Activated T-helper 2 cell treated with anti-CD3 and anti-CD28 coated beads, Interferon-gamma antibody, Interleukin-2, Interleukin-4, amounts not matched to agents 10 μg/mL and 5 μg/mL and 100 μg/mL, durations not matched to agents 14 hours and 24 hours and 36 hours (primary cell): ENCODE data around the gene ZNF808. TPM values are rescaled to one million over a fixed set of nuclear protein-coding genes. Genes with fewer than 3 reads are reported as not detected.
"Not testable (repeated sequence)": the region's sequence is repeated elsewhere in the genome, so short reads cannot be mapped to it uniquely, and the experiment has no call there.

Source experiments
- DNase-seq: peaks from one replicate; pipeline ENCODE4 v3.0.0; 2021; ENCODE audit warnings: low spot score
- H3K27ac Mint-ChIP-seq: one replicate; pipeline ENCODE4 v1.8.0; 2021; ENCODE audit warnings: mixed read lengths
- H3K27me3 Mint-ChIP-seq: one replicate; pipeline ENCODE4 v1.8.0; 2021; ENCODE audit warnings: low read depth, mixed read lengths
- H3K36me3 Mint-ChIP-seq: one replicate; pipeline ENCODE4 v1.8.0; 2021; ENCODE audit warnings: low read depth, mixed read lengths
- H3K4me1 Mint-ChIP-seq: one replicate; pipeline ENCODE4 v1.8.0; 2021; ENCODE audit warnings: low read depth, mixed read lengths
- H3K4me3 Mint-ChIP-seq: one replicate; pipeline ENCODE4 v1.8.0; 2021; ENCODE audit warnings: low read depth, mild to moderate bottlenecking, moderate library complexity, mixed read lengths
- H3K9me3 Mint-ChIP-seq: one replicate; pipeline ENCODE4 v1.8.0; 2021; ENCODE audit warnings: mixed read lengths
- intact Hi-C: fragments of 100-400 bp; cut with micrococcal nuclease; formaldehyde crosslinking; loops from one replicate; pipeline ENCODE4 v1.15.1; 2023
- total RNA-seq: library from RNA; stranded (reverse); gene quantifications from 2 replicates; pipeline ENCODE4 v1.2.3, GENCODE V29; 2022

Gene ZNF808
- total RNA-seq, 1 donor from 2014 or later: 20.7 TPM

DNA sequence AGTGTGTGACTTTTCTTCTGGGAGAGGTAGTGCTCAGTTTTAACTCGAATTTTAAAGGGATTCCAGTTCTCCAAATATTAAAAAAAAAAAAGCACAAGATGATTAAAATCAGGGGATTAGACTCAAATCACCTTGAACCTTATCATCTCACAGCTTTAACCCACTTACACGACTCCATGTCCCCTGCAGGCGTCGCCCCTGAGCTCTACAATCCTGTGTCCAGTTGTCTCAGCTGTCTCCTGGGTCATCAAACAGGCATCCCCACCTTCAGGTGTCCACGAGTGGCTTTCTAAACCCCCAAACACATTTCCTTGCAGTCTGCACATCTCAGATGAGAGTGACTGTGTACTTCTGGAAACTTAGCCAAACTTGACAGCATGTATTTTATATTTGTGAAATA, 14.1 kb downstream of the ZNF808 start:
- Mint-ChIP-seq H3K9me3 (peaks cover 62% of the 10 kb centered on the region), H3K27ac (no peak overlapping the region), H3K27me3 (no peaks in the 10 kb centered on the region), H3K4me3 (no peak overlapping the region), H3K36me3 (peaks cover 94% of the 10 kb centered on the region), H3K4me1 (peaks cover 17% of the 10 kb centered on the region)
- intact Hi-C loops: no loop called here
- DNase-seq: no peak

DNA sequence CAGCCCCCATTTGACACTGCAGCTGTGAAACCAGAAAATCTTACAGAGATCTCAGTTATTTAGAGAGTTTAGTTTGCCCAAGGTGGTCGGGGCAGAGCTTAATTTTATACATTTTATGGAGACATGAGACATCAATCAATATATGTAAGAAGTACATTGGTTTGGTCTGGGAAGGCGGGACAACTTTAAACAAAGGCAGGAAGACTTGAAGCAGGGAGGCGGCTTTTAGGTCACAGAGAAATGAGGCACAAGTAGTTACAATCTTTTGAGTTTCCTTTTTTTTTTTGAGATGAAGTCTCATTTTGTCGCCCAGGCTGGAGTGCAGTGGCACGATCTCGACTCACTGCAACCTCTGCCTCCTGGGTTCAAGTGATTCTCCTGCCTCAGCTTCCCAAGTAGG, 15.1 kb downstream of the ZNF808 start:
- H3K36me3 Mint-ChIP-seq: peaks cover 93% of the 10 kb centered on the region
- H3K4me3 Mint-ChIP-seq, H3K27me3 Mint-ChIP-seq, intact Hi-C loops, DNase-seq: not testable (repeated sequence)
- H3K27ac Mint-ChIP-seq: peak overlapping the region; percentile 40
- H3K4me1 Mint-ChIP-seq: peaks cover 14% of the 10 kb centered on the region
- H3K9me3 Mint-ChIP-seq: peaks cover 57% of the 10 kb centered on the region

DNA sequence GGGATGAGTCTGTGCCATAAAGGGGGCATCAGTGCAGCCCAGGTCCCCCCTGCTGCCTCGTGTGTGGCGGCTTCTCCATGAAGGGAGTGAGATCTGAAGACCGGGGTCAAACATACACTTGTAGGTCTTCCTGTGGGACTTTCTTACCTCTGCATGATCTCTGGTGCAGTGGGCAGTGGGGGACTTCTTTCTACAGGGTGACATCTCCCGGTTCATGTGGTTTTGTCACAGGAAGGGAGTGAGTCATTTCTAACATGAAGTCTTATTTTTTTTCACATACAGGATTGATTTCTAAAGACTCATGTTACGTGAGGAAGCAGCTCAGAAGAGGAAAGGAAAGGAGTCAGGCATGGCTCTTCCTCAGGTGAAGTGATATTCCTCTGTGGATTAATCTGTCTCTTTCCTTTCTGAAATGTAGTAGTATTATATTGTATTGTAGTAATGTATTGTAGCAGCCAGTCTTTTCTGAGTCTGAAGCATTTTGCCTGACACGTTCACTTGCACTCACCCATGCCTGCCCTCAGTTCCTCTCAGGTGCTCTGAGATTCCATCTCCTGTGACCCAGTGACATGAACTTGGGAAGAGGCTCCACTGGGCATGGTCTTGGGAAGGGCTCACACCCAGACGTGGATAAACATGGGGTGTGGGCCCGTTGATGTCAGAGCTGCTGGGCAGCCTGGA, 15.7 kb downstream of the ZNF808 start:
- no peaks in the 10 kb centered on the region for H3K27me3 Mint-ChIP-seq
- H3K9me3 Mint-ChIP-seq: peaks cover 57% of the 10 kb centered on the region
- peaks cover 93% of the 10 kb centered on the region for H3K36me3 Mint-ChIP-seq
- intact Hi-C loops: no loop called here
- no peak overlapping the region for H3K4me3 Mint-ChIP-seq
- peaks cover 14% of the 10 kb centered on the region for H3K4me1 Mint-ChIP-seq
- peak; percentile 13 for DNase-seq
- H3K27ac Mint-ChIP-seq: peak overlapping the region; percentile 40

DNA sequence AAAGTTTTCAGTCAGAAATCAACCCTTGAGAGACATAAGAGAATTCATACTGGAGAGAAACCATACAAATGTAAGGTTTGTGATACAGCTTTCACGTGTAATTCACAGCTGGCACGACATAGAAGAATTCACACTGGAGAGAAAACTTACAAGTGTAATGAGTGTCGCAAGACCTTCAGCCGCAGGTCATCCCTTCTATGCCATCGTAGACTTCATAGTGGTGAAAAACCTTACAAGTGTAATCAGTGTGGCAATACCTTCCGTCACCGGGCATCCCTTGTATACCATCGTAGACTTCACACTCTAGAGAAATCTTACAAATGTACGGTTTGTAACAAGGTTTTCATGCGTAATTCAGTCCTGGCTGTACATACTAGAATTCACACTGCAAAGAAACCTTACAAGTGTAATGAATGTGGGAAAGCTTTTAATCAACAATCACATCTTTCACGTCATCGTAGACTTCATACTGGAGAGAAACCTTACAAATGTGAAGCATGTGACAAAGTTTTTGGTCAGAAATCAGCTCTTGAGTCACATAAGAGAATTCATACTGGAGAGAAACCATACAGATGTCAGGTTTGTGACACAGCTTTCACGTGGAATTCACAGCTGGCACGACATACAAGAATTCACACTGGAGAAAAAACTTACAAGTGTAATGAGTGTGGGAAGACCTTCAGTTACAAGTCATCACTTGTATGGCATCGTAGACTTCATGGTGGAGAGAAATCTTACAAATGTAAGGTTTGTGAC, 26.9 kb downstream of the ZNF808 start:
- intact Hi-C loops: no loop called here
- no peak overlapping the region for H3K4me3 Mint-ChIP-seq
- H3K27ac Mint-ChIP-seq: no peak overlapping the region
- DNase-seq: no peak
- H3K9me3 Mint-ChIP-seq: peaks cover 68% of the 10 kb centered on the region
- H3K36me3 Mint-ChIP-seq: peaks cover 91% of the 10 kb centered on the region
- no peaks in the 10 kb centered on the region for H3K4me1 Mint-ChIP-seq
- H3K27me3 Mint-ChIP-seq: no peaks in the 10 kb centered on the region

DNA sequence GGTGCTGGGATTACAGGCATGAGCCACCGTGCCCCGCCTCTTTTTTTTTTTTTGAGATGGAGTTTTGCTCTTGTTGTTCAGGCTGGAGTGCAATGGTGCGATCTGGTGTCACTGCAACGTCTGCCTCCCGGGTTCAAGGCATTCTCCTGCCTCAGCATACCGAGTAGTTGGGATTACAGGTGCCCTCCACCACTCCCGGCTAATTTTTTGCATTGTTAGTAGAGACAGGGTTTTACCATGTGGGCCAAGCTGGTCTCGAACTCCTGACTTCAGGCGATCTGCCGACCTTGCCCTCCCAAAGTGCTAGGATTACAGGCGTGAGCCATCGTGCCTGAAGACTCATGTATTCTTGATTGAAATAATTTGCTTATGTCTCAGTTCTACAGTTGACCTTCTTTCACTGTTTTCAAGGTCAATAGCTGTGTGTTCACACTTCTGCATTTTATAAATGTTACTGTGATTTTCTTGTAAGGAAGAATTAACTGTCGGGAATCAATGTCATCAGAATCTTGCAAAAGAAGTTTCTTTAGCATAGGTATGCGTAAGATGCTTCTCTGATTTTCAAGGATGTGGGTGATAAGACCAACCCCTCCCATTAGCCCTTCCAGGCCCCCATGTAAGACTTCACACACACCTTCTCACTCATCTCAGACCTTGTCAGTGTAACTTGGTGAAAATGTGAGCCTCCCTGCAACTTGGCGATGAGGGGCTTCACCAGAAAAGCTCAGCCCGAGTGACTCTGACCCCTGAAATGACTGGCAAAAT, 29.9 kb downstream of the ZNF808 start:
- peaks cover 90% of the 10 kb centered on the region for H3K36me3 Mint-ChIP-seq

DNA sequence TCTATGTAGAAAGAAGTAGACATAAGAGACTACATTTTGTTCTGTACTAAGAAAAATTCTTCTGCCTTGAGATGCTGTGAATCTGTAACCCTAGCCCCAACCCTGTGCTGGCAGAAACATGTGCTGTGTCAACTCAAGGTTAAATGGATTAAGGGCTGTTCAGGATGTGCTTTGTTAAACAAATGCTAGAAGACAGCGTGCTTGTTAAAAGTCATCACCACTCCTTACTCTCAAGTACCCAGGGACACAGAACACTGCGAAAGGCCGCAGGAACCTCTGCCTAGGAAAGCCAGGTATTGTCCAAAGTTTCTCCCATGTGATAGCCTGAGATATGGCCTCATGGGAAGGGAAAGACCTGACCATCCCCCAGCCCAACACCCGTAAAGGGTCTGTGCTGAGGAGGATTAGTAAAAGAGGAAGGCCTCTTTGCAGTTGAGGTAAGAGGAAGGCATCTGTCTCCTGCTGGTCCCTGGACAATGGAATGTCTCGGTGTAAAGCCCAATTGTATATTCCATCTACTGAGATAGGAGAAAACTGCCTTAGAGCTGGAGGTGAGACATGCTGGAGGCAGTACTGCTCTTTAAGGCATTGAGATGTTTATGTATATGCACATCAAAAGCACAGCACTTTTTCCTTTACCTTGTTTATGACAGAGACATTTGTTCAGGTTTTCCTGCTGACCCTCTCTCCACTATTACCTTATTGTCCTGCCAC, 31.4 kb downstream of the ZNF808 start:
- H3K4me3 Mint-ChIP-seq, H3K27me3 Mint-ChIP-seq, DNase-seq, intact Hi-C loops, H3K27ac Mint-ChIP-seq, H3K4me1 Mint-ChIP-seq: not testable (repeated sequence)
- Mint-ChIP-seq H3K9me3 (peaks cover 75% of the 10 kb centered on the region), H3K36me3 (peaks cover 90% of the 10 kb centered on the region)

More for the DNA sequence above, 29.9 kb downstream of the ZNF808 start:
- Mint-ChIP-seq H3K9me3 (peaks cover 78% of the 10 kb centered on the region), H3K27me3 (no peaks in the 10 kb centered on the region), H3K4me1 (no peaks in the 10 kb centered on the region), H3K4me3 (no peak overlapping the region), H3K27ac (no peak overlapping the region)
- no peak for DNase-seq
- intact Hi-C loops: no loop called here

DNA sequence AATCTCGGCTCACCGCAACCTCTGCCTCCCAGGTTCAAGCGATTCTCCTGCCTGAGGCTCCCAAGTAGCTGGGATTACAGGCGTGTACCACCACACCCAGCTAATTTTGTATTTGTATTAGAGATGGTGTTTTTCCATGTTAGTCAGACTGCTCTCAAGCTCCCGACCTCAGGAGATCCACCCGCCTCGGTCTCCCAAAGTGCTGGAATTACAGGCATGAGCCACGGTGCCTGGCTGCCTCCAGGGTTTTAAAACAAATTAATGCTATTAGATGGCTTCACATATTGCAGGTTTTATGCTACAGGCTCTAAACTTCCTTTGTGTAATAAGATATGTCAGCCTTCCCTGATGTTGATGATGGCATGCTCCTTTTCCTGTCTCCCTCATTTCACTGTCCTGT, 34.1 kb downstream of the ZNF808 start:
- H3K4me1 Mint-ChIP-seq, H3K27ac Mint-ChIP-seq, H3K4me3 Mint-ChIP-seq, DNase-seq, intact Hi-C loops, H3K27me3 Mint-ChIP-seq: not testable (repeated sequence)
- Mint-ChIP-seq H3K36me3 (peaks cover 80% of the 10 kb centered on the region), H3K9me3 (peaks cover 77% of the 10 kb centered on the region)

DNA sequence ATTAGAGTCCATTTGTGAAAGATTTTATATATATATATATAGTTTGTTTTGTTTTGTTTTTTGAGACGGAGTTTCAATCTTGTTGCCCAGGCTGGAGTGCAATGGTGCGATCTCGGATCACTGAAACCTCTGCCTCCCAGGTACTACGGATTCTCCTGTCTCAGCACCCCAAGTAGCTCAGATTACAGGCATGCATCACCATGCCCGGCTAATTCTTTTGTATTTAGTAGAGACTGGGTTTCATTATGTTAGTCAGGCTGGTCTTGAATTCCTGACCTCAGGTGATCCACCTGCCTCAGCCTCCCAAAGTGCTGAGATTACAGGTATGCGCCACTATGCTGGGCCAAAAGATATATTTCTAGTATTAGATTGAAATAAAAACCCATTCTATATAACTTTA, 38.7 kb downstream of the ZNF808 start:
- DNase-seq: no peak
- peaks cover 59% of the 10 kb centered on the region for H3K36me3 Mint-ChIP-seq
- peaks cover 8% of the 10 kb centered on the region for H3K4me1 Mint-ChIP-seq
- H3K27me3 Mint-ChIP-seq: no peaks in the 10 kb centered on the region
- no peak overlapping the region for H3K4me3 Mint-ChIP-seq
- no peak overlapping the region for H3K27ac Mint-ChIP-seq
- H3K9me3 Mint-ChIP-seq: peaks cover 64% of the 10 kb centered on the region
- intact Hi-C loops: no loop called here

DNA sequence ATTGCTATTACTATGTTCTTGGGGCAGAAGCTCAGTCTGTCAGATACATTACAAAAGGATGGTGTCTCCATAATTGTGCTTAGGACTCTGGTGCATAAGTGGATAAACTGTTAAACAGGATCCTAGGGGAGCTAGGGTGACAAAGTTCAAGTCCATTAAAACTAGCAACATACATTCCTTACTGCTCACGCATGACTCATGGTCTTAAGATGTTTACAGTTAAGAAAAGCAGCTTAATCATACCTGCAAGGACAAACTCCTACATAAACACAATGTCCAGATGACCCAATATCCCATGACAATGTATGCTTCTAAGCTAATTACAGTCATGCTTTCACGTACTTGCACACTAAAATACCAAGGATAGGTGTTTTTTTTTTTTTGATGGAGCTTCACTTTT, 39.1 kb downstream of the ZNF808 start:
- H3K4me3 Mint-ChIP-seq: no peak overlapping the region
- no peak overlapping the region for H3K27ac Mint-ChIP-seq
- peaks cover 10% of the 10 kb centered on the region for H3K4me1 Mint-ChIP-seq
- intact Hi-C loops: no loop called here
- peaks cover 61% of the 10 kb centered on the region for H3K36me3 Mint-ChIP-seq
- peaks cover 64% of the 10 kb centered on the region for H3K9me3 Mint-ChIP-seq
- no peak for DNase-seq
- H3K27me3 Mint-ChIP-seq: no peaks in the 10 kb centered on the region

DNA sequence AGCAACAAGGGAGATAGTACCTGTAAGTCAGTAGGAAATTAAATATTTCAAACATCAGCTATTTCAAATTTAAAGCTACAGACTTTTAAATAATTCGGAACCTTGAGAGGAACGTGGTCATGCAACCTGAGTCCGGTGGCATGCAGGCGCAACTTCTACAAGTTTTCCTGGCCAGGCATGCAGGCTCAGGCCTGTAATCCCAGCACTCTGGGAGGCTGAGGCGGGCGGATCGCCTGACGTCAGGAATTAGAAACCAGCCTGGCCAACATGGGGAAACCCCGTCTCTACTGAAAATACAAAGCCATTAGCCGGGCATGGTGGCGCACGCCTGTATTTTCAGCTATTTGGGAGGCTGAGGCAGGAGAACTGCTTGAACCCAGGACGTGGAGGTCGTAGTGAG, 40.5 kb downstream of the ZNF808 start:
- H3K27me3 Mint-ChIP-seq: no peaks in the 10 kb centered on the region

DNA sequence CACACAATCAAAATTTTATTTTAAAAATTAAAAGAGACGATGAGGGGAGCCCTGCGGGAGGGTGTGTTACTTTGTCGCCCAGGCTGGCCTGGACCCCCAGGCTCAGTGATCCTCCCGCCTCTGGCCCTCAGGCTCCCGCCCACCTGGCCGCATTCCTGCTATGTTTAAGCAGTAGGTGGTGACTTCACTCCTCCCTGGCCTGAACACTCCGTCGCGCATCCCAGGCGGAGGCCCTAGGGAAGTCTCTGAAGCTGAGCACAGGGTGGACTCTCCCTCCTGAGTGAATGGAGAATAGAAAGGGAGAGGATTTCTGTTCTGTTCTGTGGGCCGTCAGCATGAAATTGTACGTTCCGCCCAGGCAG, 42.2 kb downstream of the ZNF808 start:
- peaks cover 61% of the 10 kb centered on the region for H3K9me3 Mint-ChIP-seq
- intact Hi-C loops, DNase-seq, H3K27me3 Mint-ChIP-seq: not testable (repeated sequence)
- H3K4me3 Mint-ChIP-seq: peak overlapping the region; percentile 97
- peaks cover 63% of the 10 kb centered on the region for H3K36me3 Mint-ChIP-seq
- H3K4me1 Mint-ChIP-seq: peaks cover 10% of the 10 kb centered on the region
- H3K27ac Mint-ChIP-seq: peak overlapping the region; percentile 97

More for the DNA sequence above, 40.5 kb downstream of the ZNF808 start:
- Mint-ChIP-seq H3K4me3 (no peak overlapping the region), H3K4me1 (peaks cover 10% of the 10 kb centered on the region), H3K9me3 (peaks cover 65% of the 10 kb centered on the region), H3K27ac (no peak overlapping the region), H3K36me3 (peaks cover 62% of the 10 kb centered on the region)
- DNase-seq: no peak
- intact Hi-C loops: no loop called here

DNA sequence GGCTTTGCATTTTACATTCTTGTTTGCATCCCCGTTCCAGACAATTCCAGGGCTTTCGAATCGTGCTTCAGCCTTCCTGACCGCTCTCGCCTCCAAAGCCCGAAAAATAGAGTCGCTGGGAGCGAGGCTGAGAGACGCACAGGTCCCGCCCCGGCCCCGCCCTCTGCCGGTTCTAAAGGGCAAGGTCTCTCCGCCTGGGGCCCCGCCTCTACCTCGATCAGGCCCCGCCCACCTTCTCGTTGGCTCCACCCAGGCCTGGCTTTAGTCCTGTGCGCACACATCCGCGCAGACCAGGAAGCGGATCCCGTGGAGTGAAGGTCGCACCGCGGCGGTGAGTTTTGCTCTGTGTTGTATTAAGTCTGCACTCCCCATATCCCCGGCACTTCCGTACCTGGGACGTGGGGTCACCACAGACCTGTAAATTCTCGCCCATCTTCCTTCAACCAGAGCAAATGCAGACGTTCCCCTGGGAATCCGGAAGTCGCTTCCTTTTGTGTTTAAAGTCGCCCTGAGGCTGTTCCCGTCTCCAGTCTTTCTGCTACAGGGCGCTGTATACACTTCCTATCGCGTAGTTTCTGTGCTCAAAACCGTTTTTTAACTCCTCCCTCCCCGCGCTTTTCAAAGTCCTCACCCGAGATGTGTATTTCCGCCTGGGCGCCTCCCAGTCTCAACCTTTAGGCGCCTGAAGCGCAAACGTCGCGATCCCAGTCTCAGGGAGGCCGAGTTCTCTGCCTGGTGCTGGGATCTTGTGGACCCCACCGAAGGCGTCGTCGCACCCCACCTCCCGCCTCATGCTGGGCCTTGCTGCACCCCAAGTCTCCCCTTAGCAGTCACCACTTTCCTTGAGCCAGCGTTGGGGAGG, 42.8 kb downstream of the ZNF808 start, which contains the start of gene ZNF701:
ZNF701 (plus strand) TSS at position 288 of the 862 bp plus-strand sequence. CDS start 3,861 bp downstream, outside the sequence.
- Mint-ChIP-seq H3K4me1 (peaks cover 10% of the 10 kb centered on the region), H3K27me3 (no peaks in the 10 kb centered on the region), H3K4me3 (peak within 1 kb of the TSS; percentile 97), H3K27ac (peak within 1 kb of the TSS; percentile 97), H3K36me3 (peaks cover 68% of the 10 kb centered on the region), H3K9me3 (peaks cover 59% of the 10 kb centered on the region)
- peak; percentile 94 for DNase-seq
- intact Hi-C loops: loop anchor here (1.0 to 2.0 kb wide), 2 partner anchors 31 to 43 kb away; partner anchors contain the start of gene ZNF808
